Loucy (cell line): Measurements from ENCODE around the gene RANBP3.
"Not testable (repeated sequence)": the region's sequence is repeated elsewhere in the genome, so short reads cannot be mapped to it uniquely, and the experiment has no call there.

Experiments
- H2AFZ ChIP-seq: fragments of 200-600 bp; sonication (generic); 2 replicates; pipeline ENCODE4 v1.6.0; 2016; ENCODE audit warnings: antibody characterized with exemption, mild to moderate bottlenecking, low read length, moderate library complexity
- H3F3A ChIP-seq: fragments of 200-600 bp; 2 replicates; pipeline ENCODE4 v1.6.0; 2016; ENCODE audit warnings: antibody characterized with exemption, low read depth, mild to moderate bottlenecking
- H3K27me3 ChIP-seq: fragments of 200-600 bp; sonication (generic); 2 replicates; pipeline ENCODE4 v1.6.1; 2014; ENCODE audit warnings: low read length, mild to moderate bottlenecking; ENCODE audit not compliant: insufficient read depth, poor library complexity, severe bottlenecking
- H3K36me3 ChIP-seq: fragments of 200-600 bp; sonication (generic); 2 replicates; pipeline ENCODE4 v1.6.1; 2016; ENCODE audit warnings: low read length; ENCODE audit not compliant: insufficient read depth
- H3K4me1 ChIP-seq: fragments of 200-600 bp; sonication (generic); 2 replicates; pipeline ENCODE4 v1.5.1; 2014; ENCODE audit warnings: low read length, mild to moderate bottlenecking; ENCODE audit not compliant: insufficient read depth, poor library complexity, severe bottlenecking
- H3K4me2 ChIP-seq: fragments of 200-600 bp; sonication (generic); 2 replicates; pipeline ENCODE4 v1.6.0; 2014; ENCODE audit warnings: antibody characterized with exemption, low read length, low read depth, mild to moderate bottlenecking; ENCODE audit not compliant: poor library complexity, severe bottlenecking
- H3K4me3 ChIP-seq: fragments of 200-600 bp; sonication (generic); 2 replicates; pipeline ENCODE4 v1.5.1; 2014; ENCODE audit warnings: low read length, mild to moderate bottlenecking, mixed read lengths; ENCODE audit not compliant: poor library complexity, severe bottlenecking
- H3K79me2 ChIP-seq: fragments of 200-600 bp; sonication (generic); 2 replicates; pipeline ENCODE4 v1.6.1; 2014; ENCODE audit warnings: low read length; ENCODE audit not compliant: insufficient read depth
- H3K9ac ChIP-seq: fragments of 200-600 bp; sonication (generic); 2 replicates; pipeline ENCODE4 v1.6.0; 2014; ENCODE audit warnings: mild to moderate bottlenecking, low read depth, low read length, moderate library complexity; ENCODE audit not compliant: poor library complexity, severe bottlenecking
- H3K9me2 ChIP-seq: fragments of 200-600 bp; sonication (generic); replicated peaks from 2 replicates; pipeline ENCODE4 v1.6.1; 2016; ENCODE audit warnings: low read depth, low read length, mixed read lengths
- H3K9me3 ChIP-seq: fragments of 200-600 bp; sonication (generic); 2 replicates; pipeline ENCODE4 v1.6.1; 2014; ENCODE audit warnings: mild to moderate bottlenecking, antibody characterized with exemption, low read length, low read depth; ENCODE audit not compliant: insufficient read depth
- H4K20me1 ChIP-seq: fragments of 200-600 bp; sonication (generic); 2 replicates; pipeline ENCODE4 v1.6.0; 2014; ENCODE audit warnings: antibody characterized with exemption, low read length, mild to moderate bottlenecking; ENCODE audit not compliant: insufficient read depth, poor library complexity, severe bottlenecking
- CTCF ChIP-seq: fragments of 200-600 bp; sonication (generic); conservative IDR thresholded peaks from 2 replicates; pipeline ENCODE4 v1.5.1; 2014; ENCODE audit warnings: mild to moderate bottlenecking, antibody characterized with exemption, low read length
- EZH2phosphoT487 ChIP-seq: fragments of 200-600 bp; IDR thresholded peaks from 2 replicates; pipeline ENCODE4 v1.6.1; 2018; ENCODE audit warnings: antibody characterized with exemption, mild to moderate bottlenecking, moderate library complexity, borderline replicate concordance

RANBP3 gene

GRCh38 chr19:5891572-5891937 lies 86.4 kb downstream of the RANBP3 start:
- H3K4me3 ChIP-seq, result no peak overlapping the region
- H3K9ac ChIP-seq, result no peak overlapping the region
- H3F3A ChIP-seq, result no peaks in the 10 kb centered on the region
- no peaks in the 10 kb centered on the region for H4K20me1 ChIP-seq
- H3K79me2 ChIP-seq, result no peaks in the 10 kb centered on the region
- H3K4me2 ChIP-seq, result no peak overlapping the region
- no peak overlapping the region for H2AFZ ChIP-seq
- no peaks in the 10 kb centered on the region for H3K9me3 ChIP-seq
- TF ChIP-seq CTCF, result no peak
- TF ChIP-seq EZH2phosphoT487, result no peak
- no peaks in the 10 kb centered on the region for H3K27me3 ChIP-seq
- H3K9me2 ChIP-seq, result no peaks in the 10 kb centered on the region
- peaks cover 13% of the 10 kb centered on the region; the same call in 1 of the 2 replicates for H3K36me3 ChIP-seq
- no peaks in the 10 kb centered on the region for H3K4me1 ChIP-seq

GRCh38 chr19:5890099-5890498 lies 87.8 kb downstream of the RANBP3 start:
- TF ChIP-seq EZH2phosphoT487 (no peak), CTCF (no peak)
- Histone ChIP-seq H3K36me3 (peaks cover under 1% of the 10 kb centered on the region; the same call in 1 of the 2 replicates), H2AFZ (no peak overlapping the region), H3K4me2 (no peak overlapping the region), H3K4me1 (no peaks in the 10 kb centered on the region), H3F3A (no peaks in the 10 kb centered on the region), H3K9ac (no peak overlapping the region), H3K4me3 (no peak overlapping the region), H3K9me3 (no peaks in the 10 kb centered on the region), H4K20me1 (no peaks in the 10 kb centered on the region), H3K27me3 (no peaks in the 10 kb centered on the region), H3K79me2 (no peaks in the 10 kb centered on the region), H3K9me2 (no peaks in the 10 kb centered on the region)

- H3K4me2 ChIP-seq, result no peak overlapping the region
- no peaks in the 10 kb centered on the region for H3K9me2 ChIP-seq
- H3K4me1 ChIP-seq, result no peaks in the 10 kb centered on the region
- no peaks in the 10 kb centered on the region for H3K36me3 ChIP-seq
- no peaks in the 10 kb centered on the region for H4K20me1 ChIP-seq
- no peak overlapping the region for H2AFZ ChIP-seq
- H3K79me2 ChIP-seq, result no peaks in the 10 kb centered on the region
- no peaks in the 10 kb centered on the region for H3F3A ChIP-seq
- no peaks in the 10 kb centered on the region for H3K27me3 ChIP-seq
- H3K4me3 ChIP-seq, result no peak overlapping the region
- no peak for TF ChIP-seq EZH2phosphoT487
- TF ChIP-seq CTCF, result no peak
- H3K9ac ChIP-seq, result no peak overlapping the region
- H3K9me3 ChIP-seq, result no peaks in the 10 kb centered on the region
These were observed 88.5 kb downstream of the RANBP3 start for GRCh38 chr19:5889288-5889971.

GRCh38 chr19:5884065-5884811 lies 93.7 kb downstream of the RANBP3 start:
- H3K4me3 ChIP-seq, H4K20me1 ChIP-seq, H3K9ac ChIP-seq, H3K4me2 ChIP-seq, H2AFZ ChIP-seq, H3K9me3 ChIP-seq, H3F3A ChIP-seq, H3K4me1 ChIP-seq, H3K79me2 ChIP-seq, H3K9me2 ChIP-seq, H3K36me3 ChIP-seq, H3K27me3 ChIP-seq: not testable (repeated sequence)

- H3K9ac ChIP-seq, H3K27me3 ChIP-seq, H3K79me2 ChIP-seq, H3F3A ChIP-seq, H3K9me2 ChIP-seq, H3K4me2 ChIP-seq, H3K4me3 ChIP-seq, H4K20me1 ChIP-seq, H3K36me3 ChIP-seq, H3K4me1 ChIP-seq, H3K9me3 ChIP-seq, H2AFZ ChIP-seq: not testable (repeated sequence)
These were observed 94.6 kb downstream of the RANBP3 start for GRCh38 chr19:5883157-5883873.
